ENCODE measurements around the gene LARGE2. TPM values are rescaled to one million over a fixed set of nuclear protein-coding genes. Genes with fewer than 3 reads are reported as not detected.

Gene LARGE2
- total RNA-seq, 1 experiment from 2014 or later, result 10.8 TPM

GRCh38 chr11:45932217-45932616, 9.8 kb downstream of the LARGE2 start:
- no peak overlapping the region for H2AFZ ChIP-seq (ENCODE audit: low read length)
- H3K9me3 ChIP-seq (ENCODE audit: low read length), result no peaks in the 10 kb centered on the region
- H3K27ac ChIP-seq (ENCODE audit: low read length), result peak overlapping the region; percentile 92
- H3K79me2 ChIP-seq (ENCODE audit: low read length), result no peaks in the 10 kb centered on the region
- H3K4me1 ChIP-seq (ENCODE audit: low read length), result peaks cover 82% of the 10 kb centered on the region
- H3K4me3 ChIP-seq (ENCODE audit: low read length), result peak overlapping the region; percentile 23; the same call in 1 of the 2 replicates
- no peak for DNase-seq
- peak overlapping the region; percentile 60 for H3K9ac ChIP-seq (ENCODE audit: low read length)
- peak overlapping the region; percentile 75 for H3K4me2 ChIP-seq (ENCODE audit: low read depth, low read length, poor library complexity, severe bottlenecking)
- H3K9me2 ChIP-seq (replicated peaks; ENCODE audit: insufficient read depth, low read length), result no peaks in the 10 kb centered on the region
- peaks cover 8% of the 10 kb centered on the region for H4K20me1 ChIP-seq (ENCODE audit: insufficient read depth, low read depth, low read length)
- H3K36me3 ChIP-seq (ENCODE audit: insufficient read depth, low read length), result peaks cover 16% of the 10 kb centered on the region
- no peaks in the 10 kb centered on the region for H3K27me3 ChIP-seq (ENCODE audit: low read length)

DNA sequence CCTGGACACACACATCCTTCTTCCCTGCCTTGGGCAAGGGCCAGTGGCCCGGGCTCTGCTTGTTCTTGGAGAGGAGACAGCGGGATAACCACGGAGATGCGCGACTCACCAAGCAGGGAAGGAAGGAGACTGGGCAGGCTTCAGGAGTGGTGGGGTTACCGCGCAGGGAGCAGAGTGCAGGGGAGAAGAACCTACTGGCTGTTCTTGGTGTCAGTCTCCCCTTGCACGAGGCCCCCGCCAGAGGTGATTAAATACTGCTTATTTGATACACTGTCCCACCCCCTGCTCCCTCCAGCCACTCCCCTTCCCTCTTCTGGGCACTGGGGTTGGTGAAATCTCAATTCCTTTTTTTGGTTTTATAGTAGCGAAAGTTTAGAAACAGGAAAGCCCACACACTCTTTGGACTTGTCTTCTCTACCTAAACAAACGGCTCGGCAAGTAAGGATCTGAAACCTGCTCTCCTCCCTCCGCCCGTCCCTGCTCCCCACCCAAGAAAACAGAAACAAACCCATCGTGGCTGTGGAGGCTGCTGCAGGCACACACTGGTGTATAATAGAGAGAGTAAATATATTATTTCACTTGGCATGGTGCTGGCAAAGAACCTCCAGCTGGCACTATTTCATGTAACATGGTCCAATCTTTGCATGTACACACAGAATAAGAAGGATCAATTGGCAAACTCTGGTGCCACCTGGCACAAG, 10.8 kb downstream of the LARGE2 start:
- Histone ChIP-seq H4K20me1 (ENCODE audit: insufficient read depth, low read depth, low read length) (peaks cover 8% of the 10 kb centered on the region), H2AFZ (ENCODE audit: low read length) (no peak overlapping the region), H3K27me3 (ENCODE audit: low read length) (no peaks in the 10 kb centered on the region), H3K9me3 (ENCODE audit: low read length) (no peaks in the 10 kb centered on the region), H3K9ac (ENCODE audit: low read length) (peak overlapping the region; percentile 60), H3K9me2 (replicated peaks; ENCODE audit: insufficient read depth, low read length) (no peaks in the 10 kb centered on the region), H3K36me3 (ENCODE audit: insufficient read depth, low read length) (peaks cover 20% of the 10 kb centered on the region), H3K4me3 (ENCODE audit: low read length) (peak overlapping the region; percentile 46), H3K27ac (ENCODE audit: low read length) (peak overlapping the region; percentile 92), H3K4me2 (ENCODE audit: low read depth, low read length, poor library complexity, severe bottlenecking) (peak overlapping the region; percentile 75), H3K4me1 (ENCODE audit: low read length) (peaks cover 87% of the 10 kb centered on the region), H3K79me2 (ENCODE audit: low read length) (no peaks in the 10 kb centered on the region)
- DNase-seq, result peak; percentile 83

DNA sequence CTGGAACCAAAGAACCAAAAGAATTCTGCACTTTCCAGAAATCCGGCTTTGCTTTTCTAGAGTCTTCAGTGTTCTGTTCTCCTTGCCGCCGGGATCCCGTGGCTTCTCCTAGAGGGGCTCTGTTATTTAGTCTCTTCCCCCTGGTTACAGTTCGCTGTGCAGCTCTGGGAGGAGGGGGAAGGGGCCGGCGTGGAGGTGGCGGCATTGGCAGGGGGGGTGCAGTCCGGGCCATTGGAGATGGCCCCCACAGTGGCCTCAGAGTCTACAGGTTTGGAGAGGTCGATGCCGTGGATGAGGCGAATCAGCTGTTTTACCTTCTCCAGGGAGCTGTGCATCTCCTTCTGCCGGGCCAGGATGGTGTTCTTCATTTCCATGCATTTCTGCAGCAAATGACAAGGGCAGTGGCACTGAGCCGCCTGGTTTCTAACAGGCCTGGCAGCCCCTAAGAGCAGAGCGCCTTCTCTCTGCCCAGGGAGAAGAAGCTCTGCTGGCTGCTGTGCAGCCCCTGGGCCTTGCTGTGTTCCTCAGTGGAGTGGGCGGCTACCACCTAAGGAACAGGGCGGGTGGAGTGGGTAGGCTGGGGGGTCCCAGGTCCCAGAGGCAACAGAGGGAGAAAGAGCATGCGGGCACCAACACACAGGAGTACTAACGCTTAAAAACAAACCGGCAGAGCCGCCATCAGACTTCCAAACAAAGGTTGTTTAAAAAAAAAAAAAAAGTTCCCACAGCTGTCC, 11.6 kb downstream of the LARGE2 start:
- DNase-seq, result no peak
- H3K9me2 ChIP-seq (replicated peaks; ENCODE audit: insufficient read depth, low read length), result no peaks in the 10 kb centered on the region
- H2AFZ ChIP-seq (ENCODE audit: low read length), result no peak overlapping the region
- peaks cover 91% of the 10 kb centered on the region for H3K4me1 ChIP-seq (ENCODE audit: low read length)
- peaks cover 4% of the 10 kb centered on the region; the same call in 1 of the 2 replicates for H4K20me1 ChIP-seq (ENCODE audit: insufficient read depth, low read depth, low read length)
- H3K4me3 ChIP-seq (ENCODE audit: low read length), result peak overlapping the region; percentile 46
- peaks cover 20% of the 10 kb centered on the region for H3K36me3 ChIP-seq (ENCODE audit: insufficient read depth, low read length)
- peak overlapping the region; percentile 92 for H3K27ac ChIP-seq (ENCODE audit: low read length)
- H3K9ac ChIP-seq (ENCODE audit: low read length), result peak overlapping the region; percentile 60
- no peaks in the 10 kb centered on the region for H3K9me3 ChIP-seq (ENCODE audit: low read length)
- H3K27me3 ChIP-seq (ENCODE audit: low read length), result no peaks in the 10 kb centered on the region
- H3K79me2 ChIP-seq (ENCODE audit: low read length), result no peaks in the 10 kb centered on the region
- H3K4me2 ChIP-seq (ENCODE audit: low read depth, low read length, poor library complexity, severe bottlenecking), result peak overlapping the region; percentile 75

GRCh38 chr11:45934580-45935318, 12.3 kb downstream of the LARGE2 start:
- H3K9me2 ChIP-seq (replicated peaks; ENCODE audit: insufficient read depth, low read length), result no peaks in the 10 kb centered on the region
- H3K4me3 ChIP-seq (ENCODE audit: low read length), result no peak overlapping the region
- no peak for DNase-seq
- H3K27me3 ChIP-seq (ENCODE audit: low read length), result no peaks in the 10 kb centered on the region
- H3K4me1 ChIP-seq (ENCODE audit: low read length), result peaks cover 91% of the 10 kb centered on the region
- H3K79me2 ChIP-seq (ENCODE audit: low read length), result no peaks in the 10 kb centered on the region
- H4K20me1 ChIP-seq (ENCODE audit: insufficient read depth, low read depth, low read length), result peaks cover 4% of the 10 kb centered on the region; the same call in 1 of the 2 replicates
- H3K9me3 ChIP-seq (ENCODE audit: low read length), result no peaks in the 10 kb centered on the region
- no peak overlapping the region for H3K4me2 ChIP-seq (ENCODE audit: low read depth, low read length, poor library complexity, severe bottlenecking)
- H3K36me3 ChIP-seq (ENCODE audit: insufficient read depth, low read length), result peaks cover 20% of the 10 kb centered on the region
- peak overlapping the region; percentile 92 for H3K27ac ChIP-seq (ENCODE audit: low read length)
- no peak overlapping the region for H3K9ac ChIP-seq (ENCODE audit: low read length)
- no peak overlapping the region for H2AFZ ChIP-seq (ENCODE audit: low read length)

DNA sequence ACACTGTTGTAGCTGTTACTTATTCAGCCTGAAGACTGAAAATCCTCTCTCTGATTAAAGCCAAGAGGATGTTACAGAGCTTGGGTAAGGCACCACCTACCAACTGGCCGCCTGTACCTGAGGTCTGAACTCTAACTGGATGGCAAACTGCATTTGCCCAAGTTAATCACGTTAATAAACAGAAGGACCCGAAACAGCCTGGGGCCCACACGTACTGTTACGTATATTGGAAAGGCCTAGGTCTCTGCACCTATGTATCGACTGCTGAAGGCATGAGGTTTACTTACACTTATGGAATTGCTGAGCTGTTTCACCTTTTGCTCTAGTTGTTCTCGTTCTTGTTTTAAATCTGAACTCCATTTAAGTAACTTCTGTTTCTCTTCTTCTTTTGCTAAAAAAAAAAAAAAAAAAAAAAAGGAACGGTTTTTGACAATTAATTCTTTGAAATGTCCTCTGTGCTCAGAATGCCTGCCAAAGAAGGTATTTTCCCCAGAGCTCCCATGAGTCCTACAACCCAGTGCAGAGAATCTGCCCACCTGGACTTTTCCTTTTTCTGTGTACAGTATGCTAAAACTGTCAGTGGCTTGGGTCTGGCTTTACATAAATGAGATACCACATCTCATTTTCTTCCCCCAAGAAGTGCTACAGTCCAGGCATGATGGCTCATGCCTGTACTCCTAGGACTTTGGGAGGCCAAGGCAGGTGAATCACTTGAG, 13.1 kb downstream of the LARGE2 start:
- no peaks in the 10 kb centered on the region for H3K9me3 ChIP-seq (ENCODE audit: low read length)
- H3K4me1 ChIP-seq (ENCODE audit: low read length), result peaks cover 86% of the 10 kb centered on the region
- no peaks in the 10 kb centered on the region for H3K27me3 ChIP-seq (ENCODE audit: low read length)
- no peaks in the 10 kb centered on the region for H3K9me2 ChIP-seq (replicated peaks; ENCODE audit: insufficient read depth, low read length)
- no peaks in the 10 kb centered on the region for H3K79me2 ChIP-seq (ENCODE audit: low read length)
- no peak overlapping the region for H2AFZ ChIP-seq (ENCODE audit: low read length)
- H3K9ac ChIP-seq (ENCODE audit: low read length), result peak overlapping the region; percentile 9; the same call in 1 of the 2 replicates
- peak; percentile 41 for DNase-seq
- H4K20me1 ChIP-seq (ENCODE audit: insufficient read depth, low read depth, low read length), result peaks cover under 1% of the 10 kb centered on the region; the same call in 1 of the 2 replicates
- H3K4me2 ChIP-seq (ENCODE audit: low read depth, low read length, poor library complexity, severe bottlenecking), result no peak overlapping the region
- H3K4me3 ChIP-seq (ENCODE audit: low read length), result no peak overlapping the region
- H3K27ac ChIP-seq (ENCODE audit: low read length), result peak overlapping the region; percentile 71
- peaks cover 20% of the 10 kb centered on the region for H3K36me3 ChIP-seq (ENCODE audit: insufficient read depth, low read length)

- Histone ChIP-seq H3K36me3 (ENCODE audit: insufficient read depth, low read length) (peaks cover 20% of the 10 kb centered on the region), H3K27ac (ENCODE audit: low read length) (peak overlapping the region; percentile 71)
Observed at GRCh38 chr11:45936511-45937054, 14.1 kb downstream of the LARGE2 start.

GRCh38 chr11:45937916-45938315, 15.5 kb downstream of the LARGE2 start:
- Histone ChIP-seq H3K36me3 (ENCODE audit: insufficient read depth, low read length) (peaks cover 20% of the 10 kb centered on the region), H3K79me2 (ENCODE audit: low read length) (no peaks in the 10 kb centered on the region), H3K27me3 (ENCODE audit: low read length) (no peaks in the 10 kb centered on the region), H3K4me3 (ENCODE audit: low read length) (no peak overlapping the region), H3K4me2 (ENCODE audit: low read depth, low read length, poor library complexity, severe bottlenecking) (peak overlapping the region; percentile 77), H3K9me3 (ENCODE audit: low read length) (no peaks in the 10 kb centered on the region), H3K9me2 (replicated peaks; ENCODE audit: insufficient read depth, low read length) (no peaks in the 10 kb centered on the region), H3K27ac (ENCODE audit: low read length) (peak overlapping the region; percentile 80), H3K9ac (ENCODE audit: low read length) (peak overlapping the region; percentile 34; the same call in 1 of the 2 replicates), H2AFZ (ENCODE audit: low read length) (no peak overlapping the region), H4K20me1 (ENCODE audit: insufficient read depth, low read depth, low read length) (no peaks in the 10 kb centered on the region), H3K4me1 (ENCODE audit: low read length) (peaks cover 62% of the 10 kb centered on the region)
- DNase-seq, result no peak

More at GRCh38 chr11:45936511-45937054, 14.1 kb downstream of the LARGE2 start:
- peaks cover 75% of the 10 kb centered on the region for H3K4me1 ChIP-seq (ENCODE audit: low read length)
- no peak for DNase-seq
- H4K20me1 ChIP-seq (ENCODE audit: insufficient read depth, low read depth, low read length), result no peaks in the 10 kb centered on the region
- H3K9me2 ChIP-seq (replicated peaks; ENCODE audit: insufficient read depth, low read length), result no peaks in the 10 kb centered on the region
- no peak overlapping the region for H2AFZ ChIP-seq (ENCODE audit: low read length)
- no peak overlapping the region for H3K4me2 ChIP-seq (ENCODE audit: low read depth, low read length, poor library complexity, severe bottlenecking)
- H3K4me3 ChIP-seq (ENCODE audit: low read length), result no peak overlapping the region
- H3K79me2 ChIP-seq (ENCODE audit: low read length), result no peaks in the 10 kb centered on the region
- H3K9me3 ChIP-seq (ENCODE audit: low read length), result no peaks in the 10 kb centered on the region
- no peak overlapping the region for H3K9ac ChIP-seq (ENCODE audit: low read length)
- H3K27me3 ChIP-seq (ENCODE audit: low read length), result no peaks in the 10 kb centered on the region

Data from Karpas-422 (cell line).